NCI-H1048 (cell line): ENCODE results near the gene GNA12.

Experiments used
- DNase-seq: peaks from one replicate; lab custom pipeline; 2025; lab: John Stamatoyannopoulos, UW

The GNA12 gene

DNA sequence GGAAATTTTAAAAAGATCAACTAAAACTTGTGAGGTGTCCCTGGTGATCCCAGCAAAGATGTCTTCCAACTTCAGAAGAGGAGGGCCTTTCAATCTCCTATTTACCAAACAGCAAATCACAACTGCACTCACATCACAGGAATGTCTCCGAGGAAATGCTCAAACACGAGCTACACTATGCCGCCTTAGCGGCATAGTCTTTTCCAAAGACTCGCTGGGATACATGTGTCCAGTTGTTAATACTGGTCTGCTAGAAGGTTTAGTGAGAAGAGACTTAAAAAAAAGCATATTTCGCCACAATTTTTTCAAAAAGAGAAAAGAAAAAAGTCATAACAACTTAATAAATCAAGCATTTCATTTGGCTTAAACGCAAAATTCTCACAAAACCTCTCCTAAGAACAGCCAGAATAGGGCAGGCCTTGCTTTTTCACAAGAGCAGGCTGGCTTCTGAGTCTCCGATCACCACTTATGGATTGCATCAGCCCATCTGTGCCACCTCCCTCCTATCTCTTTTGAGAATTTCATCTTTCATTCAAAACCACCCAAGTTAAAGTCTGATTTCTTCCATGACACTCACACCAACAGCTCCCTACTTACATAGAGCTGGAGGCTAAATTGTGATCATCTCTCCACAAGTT, 66.1 kb downstream of the GNA12 start:
- no peak for DNase-seq

DNA sequence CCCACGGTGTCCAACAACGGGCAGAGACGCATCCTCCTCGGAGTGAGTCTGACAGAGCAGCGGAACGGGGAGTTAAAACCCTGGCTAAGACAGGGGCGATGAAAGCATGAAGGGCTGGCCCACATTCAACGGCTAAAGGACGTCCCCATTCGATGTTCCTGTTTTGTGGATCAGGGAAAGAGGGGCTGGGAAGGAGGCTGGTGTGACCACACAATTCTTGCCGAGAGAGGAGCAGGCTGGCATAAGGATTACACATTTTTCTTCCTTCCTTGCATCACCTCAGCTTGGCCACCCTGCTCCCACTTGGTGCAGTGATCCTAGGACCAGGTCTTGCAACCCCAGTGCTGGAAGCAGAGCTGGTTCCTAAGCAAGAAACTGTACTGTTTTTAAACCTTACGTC, 67.7 kb downstream of the GNA12 start:
- DNase-seq, result no peak

DNA sequence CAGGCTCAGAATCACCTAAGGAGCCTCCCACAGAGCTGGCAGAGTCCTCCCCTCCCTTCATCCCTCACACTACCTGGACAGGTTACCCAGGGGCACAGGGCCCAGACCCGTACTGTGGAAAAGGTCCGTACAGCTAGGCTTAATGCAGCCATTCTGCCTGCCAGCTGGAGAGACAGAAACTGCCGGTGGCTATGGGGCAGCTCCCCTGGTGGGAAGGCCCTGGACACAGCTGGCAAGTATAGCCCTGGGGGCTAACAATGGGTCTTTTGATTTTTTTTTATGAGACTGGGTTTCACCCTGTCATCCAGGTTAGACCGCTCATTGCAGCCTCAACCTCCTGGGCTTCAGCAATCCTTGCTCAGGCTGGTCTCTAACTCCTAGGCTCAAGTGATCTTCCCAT, 68.3 kb downstream of the GNA12 start:
- no peak for DNase-seq

DNA sequence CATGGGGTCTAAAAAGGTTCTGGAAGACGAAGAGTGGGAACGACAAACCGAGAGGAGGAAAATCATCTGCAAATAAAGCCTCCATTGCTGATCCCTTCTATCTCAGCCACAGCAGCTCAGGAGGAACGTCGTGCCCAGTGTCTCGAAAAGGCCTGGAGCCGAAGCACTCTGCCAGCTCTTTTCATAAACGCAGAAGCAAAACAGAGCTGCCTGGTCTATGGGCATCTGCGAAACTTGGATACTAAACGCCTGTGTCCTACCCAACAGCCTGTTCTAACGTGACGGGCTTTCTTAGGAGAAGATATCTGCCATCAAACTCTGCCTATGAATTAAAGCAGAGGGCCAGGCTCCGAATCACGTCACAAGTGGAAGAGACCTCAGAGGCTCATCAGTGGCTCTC, 68.7 kb downstream of the GNA12 start:
- DNase-seq, result no peak

DNA sequence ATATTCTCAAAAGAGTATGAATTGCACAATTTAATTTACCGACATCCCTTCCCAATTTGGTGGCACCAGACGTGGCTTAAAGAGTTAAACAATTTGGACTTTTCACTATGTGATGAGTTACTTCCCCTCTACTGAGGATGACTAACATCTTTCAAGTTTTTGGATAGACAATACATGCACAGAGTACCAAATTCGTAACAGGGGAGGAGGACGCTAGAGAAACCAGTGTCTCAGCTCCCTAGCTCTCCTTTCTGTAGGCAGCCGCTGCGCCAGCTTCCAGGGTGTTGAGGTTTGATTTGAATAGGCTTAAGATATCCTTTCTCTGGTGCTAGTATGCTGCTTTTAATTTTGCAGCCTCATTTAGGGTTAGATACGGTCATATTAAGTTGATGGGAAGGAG, 69.2 kb downstream of the GNA12 start:
- DNase-seq, result no peak

DNA sequence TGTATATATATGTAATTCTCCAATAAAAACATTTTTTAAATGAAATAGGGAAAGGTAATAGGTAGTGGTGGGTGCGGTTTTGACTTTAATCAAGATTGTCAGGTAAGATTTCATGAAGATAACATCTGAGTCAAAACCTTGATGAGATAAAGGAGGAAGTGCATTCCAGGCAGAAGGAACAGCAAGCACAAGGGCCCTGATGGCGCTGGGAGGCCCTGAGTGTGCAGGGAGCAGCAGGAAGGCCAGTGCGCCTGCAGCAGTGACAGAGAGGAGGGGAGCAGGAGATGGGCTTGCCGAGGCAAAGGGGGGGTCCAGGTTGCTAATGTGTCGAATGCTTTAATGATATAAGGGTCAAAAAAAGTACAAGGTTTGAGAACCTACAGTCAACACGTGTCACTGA, 69.8 kb downstream of the GNA12 start:
- no peak for DNase-seq

DNA sequence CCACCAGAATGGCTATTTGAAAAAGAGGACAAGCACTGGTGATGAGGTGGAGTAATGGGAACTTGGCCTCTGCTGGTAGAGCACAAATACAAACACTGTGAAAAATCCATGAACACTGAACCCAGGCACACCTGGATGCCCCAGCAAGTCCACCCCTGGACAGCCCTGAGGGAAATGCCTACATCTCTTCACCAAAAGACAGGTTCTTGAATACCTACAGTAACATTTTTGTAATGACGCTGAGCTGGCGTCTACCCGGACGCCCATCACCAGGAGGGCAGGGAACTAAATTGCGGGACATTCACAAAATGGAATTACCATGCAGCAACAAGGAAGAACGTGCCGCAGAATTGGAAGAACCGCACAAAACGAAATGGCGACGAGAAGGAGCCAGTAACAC, 70.5 kb downstream of the GNA12 start:
- DNase-seq, result no peak

DNA sequence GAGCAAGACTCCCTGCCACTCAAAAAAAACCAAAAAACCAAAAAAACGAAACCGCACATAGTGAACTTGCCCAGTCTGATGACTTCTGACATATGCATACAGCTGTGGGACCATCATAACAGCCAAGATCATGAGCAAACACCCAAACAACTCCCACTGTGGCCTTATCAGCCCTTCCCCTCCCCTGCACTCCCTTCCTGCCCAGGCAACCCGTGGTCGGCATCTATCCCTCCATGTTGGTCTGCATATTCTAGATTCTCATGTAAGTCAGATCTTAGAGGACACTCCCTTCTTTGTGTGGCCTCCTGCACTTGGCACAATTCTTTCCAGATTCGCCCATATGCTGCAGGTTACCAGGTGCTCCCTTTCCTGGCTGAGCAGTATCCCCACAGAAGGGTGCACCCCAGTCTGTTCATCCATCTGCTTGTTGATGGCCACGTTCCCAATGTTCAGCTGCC, 72.8 kb downstream of the GNA12 start:
- DNase-seq, result no peak

DNA sequence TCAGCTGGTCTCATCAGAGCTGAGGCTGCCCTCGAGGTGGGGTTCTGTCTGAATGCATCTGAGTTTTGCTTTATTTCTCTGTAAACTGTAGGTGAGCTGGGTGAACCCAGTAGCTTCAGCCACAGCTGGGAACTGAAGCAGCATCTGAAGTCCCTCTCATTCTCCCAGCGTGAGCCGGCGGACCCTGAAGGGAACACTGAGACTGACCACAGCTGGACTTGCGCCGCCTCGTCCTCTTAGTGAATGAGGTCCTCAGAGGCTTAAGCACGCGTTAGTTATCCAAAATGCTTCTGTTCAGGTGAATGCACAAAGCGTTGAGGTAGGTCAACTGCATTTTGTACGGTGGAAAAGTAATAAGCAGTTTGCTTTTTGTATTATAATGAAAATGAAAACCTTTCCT, 79.5 kb downstream of the GNA12 start:
- no peak for DNase-seq

DNA sequence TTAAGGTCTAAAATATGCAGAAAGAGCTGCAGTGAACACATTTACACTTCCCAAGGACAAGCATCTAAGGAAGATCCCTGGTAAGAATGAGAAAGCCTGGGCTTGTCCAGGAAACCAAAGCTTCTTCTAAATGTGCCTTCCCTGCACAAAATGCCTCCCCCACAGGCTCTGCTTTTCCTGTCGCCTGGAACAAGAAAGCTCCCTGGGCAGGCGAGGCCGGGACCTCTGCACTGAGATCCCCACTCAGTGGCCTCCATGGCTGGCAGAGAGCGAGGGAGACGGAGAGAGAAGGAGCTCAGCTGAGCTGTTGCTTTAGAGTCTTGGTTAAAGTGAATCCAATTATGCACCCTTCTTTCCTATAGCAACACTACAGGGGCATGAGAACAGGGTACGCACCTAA, 80.5 kb downstream of the GNA12 start:
- no peak for DNase-seq

DNA sequence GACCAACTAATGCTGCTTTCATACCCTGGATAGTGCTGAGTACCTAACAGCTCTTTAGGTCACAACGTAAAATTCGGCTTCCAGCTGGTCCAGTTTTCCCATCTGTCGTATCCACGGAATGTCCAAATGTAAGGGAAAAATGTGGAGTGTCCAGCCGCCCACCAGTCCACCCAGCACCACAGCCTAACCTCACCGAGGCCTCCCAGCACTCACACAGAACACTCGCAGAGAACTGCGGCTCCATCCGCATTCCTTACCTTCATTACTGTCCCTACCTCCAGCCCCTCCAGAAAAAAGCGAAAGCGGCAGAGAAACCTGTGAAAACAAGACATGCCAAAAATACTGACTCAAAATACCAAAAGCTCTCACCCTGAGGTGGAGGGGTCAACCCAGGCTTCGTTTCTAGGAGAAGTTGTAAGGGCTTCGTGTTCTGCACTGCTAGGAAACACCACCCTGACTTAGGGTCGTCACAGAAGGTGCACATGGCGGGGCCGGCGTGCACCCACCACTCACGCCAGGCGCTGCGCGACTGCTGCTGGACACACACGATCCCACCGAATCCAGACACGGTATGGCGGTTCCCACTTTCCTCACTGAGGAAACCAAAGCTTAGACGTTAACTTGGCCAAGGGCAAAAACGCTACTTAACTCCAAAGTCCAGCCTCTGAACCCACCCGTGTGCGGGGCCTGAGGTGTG, 82.2 kb downstream of the GNA12 start:
- DNase-seq, result no peak

DNA sequence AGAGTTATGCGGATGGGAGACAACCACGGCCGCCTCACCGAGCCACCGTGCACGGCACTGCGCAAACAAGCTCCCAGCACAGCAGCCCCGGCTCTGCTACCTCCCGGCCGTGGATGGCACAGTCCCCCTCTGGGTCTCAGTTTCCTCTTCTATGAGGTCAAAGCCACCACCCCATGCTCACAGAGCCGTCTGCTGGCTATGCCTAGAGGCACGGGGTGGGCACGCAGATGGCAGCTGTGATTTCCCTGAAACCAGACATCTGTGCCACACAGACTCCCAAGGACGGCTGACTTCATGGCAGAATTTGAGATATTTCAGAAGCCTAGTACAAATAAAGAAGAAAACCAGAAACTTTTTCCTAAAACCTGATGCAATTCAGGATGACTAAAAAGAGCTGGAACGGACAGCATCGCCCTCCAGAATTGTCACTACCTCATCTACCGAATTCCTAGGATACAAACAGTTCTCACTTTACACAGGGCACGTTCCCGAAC, 82.9 kb downstream of the GNA12 start:
- DNase-seq, result no peak

DNA sequence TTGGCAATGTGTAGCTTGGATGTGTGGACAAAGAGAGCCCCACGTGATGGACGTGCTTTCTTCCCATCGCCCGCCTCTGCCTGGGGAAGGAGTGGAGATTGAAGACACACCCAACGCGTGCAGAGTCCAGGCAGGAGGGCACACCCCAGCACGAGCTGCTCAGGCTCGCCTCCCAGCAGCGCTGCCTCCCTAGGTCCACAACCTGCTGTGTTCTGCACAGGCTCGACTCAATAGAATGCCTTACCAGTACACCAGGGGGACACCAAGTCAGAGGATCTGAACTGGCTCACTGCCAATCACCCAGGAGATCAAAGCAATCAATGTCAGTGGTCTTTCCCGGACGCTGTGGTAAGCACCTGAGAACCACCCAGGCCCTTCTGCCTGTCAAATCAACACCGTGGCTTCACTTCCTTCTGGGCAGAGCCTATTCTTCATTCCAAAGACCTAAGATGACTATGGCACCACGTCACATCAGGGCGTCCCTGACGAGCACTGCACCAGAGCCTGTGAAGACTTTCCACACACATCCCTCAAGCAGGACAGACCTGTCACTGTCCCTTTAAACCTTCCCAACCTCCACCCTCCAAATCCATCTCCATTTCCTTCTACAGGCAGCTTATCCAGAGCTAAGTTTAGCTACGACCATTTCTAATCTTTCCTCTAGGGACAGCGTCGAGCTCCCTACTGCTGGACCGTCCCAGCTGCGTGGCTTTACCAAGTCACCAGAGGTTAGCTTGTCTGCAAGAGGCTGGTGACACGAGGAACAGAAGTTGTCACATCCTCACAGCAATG, 83.8 kb downstream of the GNA12 start:
- no peak for DNase-seq

DNA sequence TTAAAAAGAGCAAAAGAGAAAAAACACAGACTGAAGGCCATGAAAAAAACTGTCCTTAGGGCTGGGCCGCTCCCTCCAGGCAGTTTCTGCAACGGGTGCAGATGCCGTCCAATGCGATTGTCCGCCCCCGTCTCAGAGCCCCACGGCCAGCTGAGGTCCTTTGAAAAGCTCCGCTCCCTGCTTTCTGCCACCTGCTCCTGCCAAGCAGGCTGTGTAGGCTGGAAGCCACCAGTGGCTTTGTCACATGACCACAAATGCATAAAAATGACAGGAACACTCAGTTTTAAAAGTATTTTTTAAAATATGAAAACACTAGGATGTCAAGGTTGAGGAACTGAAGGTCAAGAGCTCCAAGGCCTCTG, 84.4 kb downstream of the GNA12 start:
- DNase-seq, result no peak

DNA sequence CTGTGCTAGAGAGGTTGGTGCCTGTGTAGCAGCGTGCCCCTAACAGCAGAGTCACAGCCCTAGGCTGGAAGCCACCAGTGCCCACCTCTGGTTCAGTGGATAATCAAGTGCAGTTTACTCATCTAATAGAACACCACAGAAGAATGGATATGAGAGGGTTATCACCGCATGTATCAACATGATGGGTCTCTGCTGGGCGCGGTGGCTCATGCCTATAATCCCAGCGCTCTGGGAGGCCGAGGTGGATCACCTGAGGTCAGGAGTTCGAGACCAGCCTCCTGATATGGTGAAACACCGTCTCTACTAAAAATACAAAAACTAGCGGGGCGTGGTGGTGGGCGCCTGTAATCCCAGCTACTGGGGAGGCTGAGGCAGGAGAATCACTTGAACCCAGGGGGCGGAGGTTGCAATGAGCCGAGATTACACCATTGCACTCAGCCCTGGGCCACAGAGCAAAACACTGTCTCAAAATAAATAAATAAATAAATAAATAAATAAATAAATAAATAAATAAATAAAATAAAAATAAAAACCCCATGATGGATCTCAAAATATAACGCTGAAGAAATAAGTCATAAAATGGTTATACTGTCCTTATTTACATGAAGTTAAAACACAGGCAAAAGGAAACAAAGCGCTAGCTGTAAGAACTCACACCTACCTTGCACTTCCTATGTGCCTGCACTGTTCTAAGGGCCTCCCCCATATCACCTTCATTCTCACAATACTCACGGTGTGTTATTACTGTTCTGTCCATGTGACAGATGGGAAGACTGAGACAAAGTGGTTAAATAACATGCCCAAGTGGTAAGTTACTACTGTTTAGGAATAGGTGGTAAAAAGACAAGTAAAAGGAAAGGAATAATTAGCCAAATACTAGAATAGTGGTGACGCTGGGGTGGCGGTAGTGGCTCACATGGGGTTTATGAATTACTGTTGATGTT, 85.2 kb downstream of the GNA12 start:
- DNase-seq, result no peak

DNA sequence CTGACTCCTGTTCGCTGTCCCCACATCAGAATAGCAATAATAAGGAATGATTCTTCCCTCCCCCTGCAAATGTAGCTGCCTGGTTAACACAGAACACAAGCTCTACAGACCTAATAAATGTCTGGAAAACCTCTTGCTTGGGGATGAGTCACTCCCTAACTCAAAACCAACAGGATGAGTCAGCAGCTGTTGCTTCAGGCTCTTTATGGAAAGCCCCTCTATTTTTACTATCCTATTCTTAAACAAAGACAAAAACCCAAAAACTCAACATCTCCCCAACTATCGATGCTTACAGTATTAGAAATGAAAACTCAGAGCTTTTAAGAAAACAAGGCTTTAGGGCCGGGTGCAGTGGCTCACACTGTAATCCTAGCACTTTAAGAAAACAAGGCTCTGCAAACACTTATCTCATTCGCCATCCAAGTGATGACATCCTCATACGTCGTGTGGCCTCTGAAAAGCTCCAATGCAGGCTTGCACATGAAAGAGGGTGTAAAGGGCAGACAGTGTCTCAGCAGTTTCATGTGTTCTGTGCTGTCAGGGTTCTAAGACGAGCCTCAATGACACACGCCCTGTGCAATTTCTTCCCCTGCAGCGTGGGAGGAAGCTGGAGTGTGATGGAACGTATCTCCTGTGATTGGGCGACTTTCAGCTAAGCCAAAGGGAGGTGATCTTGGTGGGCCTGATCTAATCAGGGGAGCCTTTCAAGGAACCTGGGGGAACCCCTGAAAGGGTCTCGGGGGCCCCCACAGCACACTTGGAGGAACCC, 86.0 kb downstream of the GNA12 start:
- DNase-seq, result no peak

DNA sequence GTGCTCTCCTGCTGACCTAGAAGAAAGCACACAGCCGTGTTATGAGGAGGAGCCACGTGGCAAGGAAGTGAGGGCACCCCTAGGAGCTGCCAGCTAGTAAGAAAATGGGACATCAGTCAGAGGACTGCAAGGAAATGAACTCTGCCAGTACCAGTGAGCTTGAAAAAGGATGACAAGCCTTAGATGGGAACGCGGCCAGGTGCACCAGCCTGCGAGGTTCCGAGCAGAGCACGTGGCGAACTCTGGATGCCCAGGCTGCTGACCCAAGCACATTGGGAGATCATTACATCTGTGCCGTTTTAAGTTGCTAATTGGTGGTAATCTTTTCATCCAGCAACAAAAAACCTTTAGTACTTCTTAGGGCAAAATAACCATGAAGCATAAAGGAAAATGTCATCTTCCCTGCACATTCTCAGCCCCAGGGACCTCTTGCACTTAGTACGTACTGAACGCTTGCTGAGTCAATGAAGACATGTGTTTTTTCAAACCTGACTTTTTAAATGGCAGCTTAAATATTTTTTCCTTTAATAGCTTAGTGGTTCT, 86.7 kb downstream of the GNA12 start:
- no peak for DNase-seq

DNA sequence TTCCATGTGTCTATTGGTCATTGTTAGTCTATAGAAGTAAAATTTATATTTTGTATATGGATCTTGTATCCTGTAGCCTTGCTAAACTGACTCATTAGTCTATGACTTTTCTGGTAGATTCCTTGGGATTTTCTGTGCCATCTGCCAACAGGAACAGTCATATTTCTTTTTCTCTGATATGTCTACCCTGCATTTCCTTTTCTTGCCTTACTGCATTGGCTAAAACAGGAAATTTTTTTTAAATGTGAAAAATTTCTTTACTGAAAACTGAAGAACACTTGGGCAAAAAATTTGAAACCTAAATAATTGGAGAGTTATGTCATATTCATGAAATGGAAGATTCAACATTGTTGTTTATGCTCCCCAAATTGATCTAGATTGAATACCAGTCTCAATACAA, 88.6 kb downstream of the GNA12 start:
- no peak for DNase-seq

DNA sequence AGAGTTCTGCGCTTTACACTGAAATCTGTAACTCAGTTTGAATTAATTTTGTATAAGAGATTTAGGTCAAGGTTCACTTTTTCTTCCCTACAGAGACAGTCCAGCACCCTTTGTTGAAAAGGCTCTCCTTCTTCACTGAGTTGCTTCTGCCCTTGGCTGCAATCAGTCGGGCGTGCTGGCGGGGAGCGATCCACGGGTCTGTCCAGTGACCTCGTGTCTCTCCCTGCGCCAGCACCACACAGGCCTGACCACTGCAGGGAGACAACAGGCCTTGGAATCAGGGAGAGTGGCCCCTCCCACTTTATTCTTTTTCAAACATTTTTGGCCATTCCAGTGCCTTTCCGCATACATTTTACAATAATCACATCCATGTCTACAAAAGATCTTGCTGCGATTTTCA, 89.2 kb downstream of the GNA12 start:
- no peak for DNase-seq

DNA sequence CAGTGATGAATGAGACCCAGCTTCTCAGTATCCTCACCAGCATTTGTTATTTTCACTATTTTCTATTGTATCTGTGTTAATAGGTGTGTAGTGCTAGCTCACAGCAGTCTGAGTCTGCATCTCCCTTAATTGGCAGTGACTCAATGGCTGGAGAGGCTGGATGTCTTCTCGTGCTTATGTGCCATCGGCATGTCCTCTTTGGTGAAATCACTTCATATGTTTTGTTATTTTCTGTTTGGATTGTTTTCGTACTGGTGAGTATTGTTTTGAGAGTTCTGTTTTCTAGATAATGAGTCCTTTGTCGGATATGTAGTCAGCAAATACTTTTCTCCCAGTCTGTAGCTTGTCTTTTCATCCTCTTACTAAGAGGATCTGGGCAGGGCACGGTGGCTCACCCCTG, 90.0 kb downstream of the GNA12 start:
- no peak for DNase-seq

DNA sequence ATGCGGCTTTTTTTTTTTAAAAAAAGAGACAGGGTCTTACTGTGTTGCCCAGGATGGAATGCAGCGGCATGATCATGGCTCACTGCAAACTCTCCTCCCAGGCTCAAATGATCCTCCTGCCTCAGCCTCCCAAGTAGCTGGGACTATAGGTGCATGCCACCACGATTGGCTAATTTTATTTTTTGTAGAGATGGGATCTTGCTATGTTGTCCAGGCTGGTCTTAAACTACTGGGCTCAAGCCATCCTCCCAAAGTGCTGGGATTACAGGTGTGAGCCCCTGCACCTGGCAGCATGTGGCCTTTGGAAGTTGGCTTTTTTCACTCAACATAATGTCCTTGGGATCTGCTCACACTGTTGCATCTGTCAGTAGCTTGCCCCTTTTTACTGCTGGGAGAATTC, 91.0 kb downstream of the GNA12 start:
- no peak for DNase-seq
